ENCODE data around the gene CKS1B. TPM values are rescaled to one million over a fixed set of nuclear protein-coding genes. Genes with fewer than 3 reads are reported as not detected.

The CKS1B gene
- total and polyA plus RNA-seq, 2 donors (not counting 1 experiment from before 2014, with no cell fraction given), result 40.3 to 55.4 TPM

- TF ChIP-seq CTCF (conservative IDR thresholded peaks at IDR 0.05 in 1 of 2, IDR thresholded peaks at IDR 0.05 in 1 of 2; ENCODE audit: low read depth in 1 of 2, low read length in 2 of 2) (no peak), EZH2 (IDR thresholded peaks at IDR 0.05; ENCODE audit: low read length, missing control alignments) (no peak)
- H3K9ac ChIP-seq (ENCODE audit: insufficient read depth, low read length), result no peak overlapping the region
- no peak overlapping the region for H3K4me3 ChIP-seq (replicated peaks in 1 of 4; ENCODE audit: control extremely low read depth in 1 of 4, insufficient read depth in 1 of 4, low read depth in 3 of 4, low read length in 4 of 4)
- H3K4me1 ChIP-seq (ENCODE audit: control insufficient read depth, extremely low read depth, insufficient read depth, low read length), result peaks cover 7% of the 10 kb centered on the region
- peaks cover 7% of the 10 kb centered on the region for H3K36me3 ChIP-seq (ENCODE audit: control insufficient read depth, insufficient read depth, low read length)
- no peak for DNase-seq (ENCODE audit: low read depth in 2 of 2)
- no peaks in the 10 kb centered on the region for H3K27me3 ChIP-seq (ENCODE audit: control insufficient read depth, insufficient read depth, low read length)
- H4K20me1 ChIP-seq (ENCODE audit: control insufficient read depth, extremely low read depth, insufficient read depth, low read length), result no peaks in the 10 kb centered on the region
- H3K4me2 ChIP-seq (ENCODE audit: extremely low read depth, insufficient read depth, low read length), result no peak overlapping the region
- H3K27ac ChIP-seq (ENCODE audit: insufficient read depth, low read length), result no peak overlapping the region
- no peaks in the 10 kb centered on the region for H3K79me2 ChIP-seq (ENCODE audit: control insufficient read depth, insufficient read depth, low read length)
- H2AFZ ChIP-seq (ENCODE audit: low read length), result no peak overlapping the region
- no peaks in the 10 kb centered on the region for H3K9me3 ChIP-seq (ENCODE audit: control insufficient read depth, insufficient read depth, low read depth, low read length)
These were observed 38.5 kb downstream of the CKS1B start for GRCh38 chr1:155012776-155013602.

GRCh38 chr1:155013632-155014031, 39.2 kb downstream of the CKS1B start:
- TF ChIP-seq CTCF (conservative IDR thresholded peaks at IDR 0.05 in 1 of 2, IDR thresholded peaks at IDR 0.05 in 1 of 2; ENCODE audit: low read depth in 1 of 2, low read length in 2 of 2), result no peak
- TF ChIP-seq EZH2 (IDR thresholded peaks at IDR 0.05; ENCODE audit: low read length, missing control alignments), result no peak
- Histone ChIP-seq H3K9ac (ENCODE audit: insufficient read depth, low read length) (no peak overlapping the region), H3K4me1 (ENCODE audit: control insufficient read depth, extremely low read depth, insufficient read depth, low read length) (peaks cover 11% of the 10 kb centered on the region), H3K4me2 (ENCODE audit: extremely low read depth, insufficient read depth, low read length) (no peak overlapping the region), H3K36me3 (ENCODE audit: control insufficient read depth, insufficient read depth, low read length) (peaks cover 7% of the 10 kb centered on the region), H3K9me3 (ENCODE audit: control insufficient read depth, insufficient read depth, low read depth, low read length) (no peaks in the 10 kb centered on the region), H3K4me3 (replicated peaks in 1 of 4; ENCODE audit: control extremely low read depth in 1 of 4, insufficient read depth in 1 of 4, low read depth in 3 of 4, low read length in 4 of 4) (no peak overlapping the region), H3K79me2 (ENCODE audit: control insufficient read depth, insufficient read depth, low read length) (no peaks in the 10 kb centered on the region), H2AFZ (ENCODE audit: low read length) (no peak overlapping the region), H4K20me1 (ENCODE audit: control insufficient read depth, extremely low read depth, insufficient read depth, low read length) (no peaks in the 10 kb centered on the region), H3K27me3 (ENCODE audit: control insufficient read depth, insufficient read depth, low read length) (no peaks in the 10 kb centered on the region), H3K27ac (ENCODE audit: insufficient read depth, low read length) (no peak overlapping the region)
- DNase-seq (ENCODE audit: low read depth in 2 of 2), result no peak

- H3K27me3 ChIP-seq (ENCODE audit: control insufficient read depth, insufficient read depth, low read length), result no peaks in the 10 kb centered on the region
- no peak overlapping the region for H3K4me2 ChIP-seq (ENCODE audit: extremely low read depth, insufficient read depth, low read length)
- H3K9ac ChIP-seq (ENCODE audit: insufficient read depth, low read length), result no peak overlapping the region
- TF ChIP-seq EZH2 (IDR thresholded peaks at IDR 0.05; ENCODE audit: low read length, missing control alignments), result no peak
- no peak for TF ChIP-seq CTCF (conservative IDR thresholded peaks at IDR 0.05 in 1 of 2, IDR thresholded peaks at IDR 0.05 in 1 of 2; ENCODE audit: low read depth in 1 of 2, low read length in 2 of 2)
- H3K9me3 ChIP-seq (ENCODE audit: control insufficient read depth, insufficient read depth, low read depth, low read length), result no peaks in the 10 kb centered on the region
- no peaks in the 10 kb centered on the region for H4K20me1 ChIP-seq (ENCODE audit: control insufficient read depth, extremely low read depth, insufficient read depth, low read length)
- DNase-seq (ENCODE audit: low read depth in 2 of 2), result no peak
- no peak overlapping the region for H3K27ac ChIP-seq (ENCODE audit: insufficient read depth, low read length)
- no peak overlapping the region for H2AFZ ChIP-seq (ENCODE audit: low read length)
- H3K4me3 ChIP-seq (replicated peaks in 1 of 4; ENCODE audit: control extremely low read depth in 1 of 4, insufficient read depth in 1 of 4, low read depth in 3 of 4, low read length in 4 of 4), result no peak overlapping the region
- H3K79me2 ChIP-seq (ENCODE audit: control insufficient read depth, insufficient read depth, low read length), result no peaks in the 10 kb centered on the region
- peaks cover 16% of the 10 kb centered on the region for H3K4me1 ChIP-seq (ENCODE audit: control insufficient read depth, extremely low read depth, insufficient read depth, low read length)
- H3K36me3 ChIP-seq (ENCODE audit: control insufficient read depth, insufficient read depth, low read length), result peaks cover 7% of the 10 kb centered on the region
These were observed 40.4 kb downstream of the CKS1B start for GRCh38 chr1:155014709-155015508.

All from fibroblast of lung (primary cell).